ENCODE measurements around the gene TNNI3.

The TNNI3 gene

DNA sequence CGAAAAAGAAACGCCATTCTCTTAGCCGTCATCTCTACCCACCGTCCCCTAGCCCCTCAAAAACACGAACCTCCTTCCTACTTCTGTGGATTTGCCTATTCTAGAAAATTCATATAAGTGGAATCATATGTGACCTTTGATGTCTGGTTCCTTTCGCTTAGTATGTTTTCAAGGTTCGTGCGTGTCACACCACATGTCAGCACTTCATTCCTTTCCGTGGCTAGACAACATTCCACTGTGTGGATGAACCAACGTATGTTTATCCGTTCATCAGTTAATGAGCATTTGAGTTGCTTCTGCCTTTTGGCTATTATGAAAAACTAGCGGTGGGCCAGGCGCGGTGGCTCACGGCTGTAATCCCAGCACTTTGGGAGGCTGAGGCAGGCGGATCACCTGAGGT lies 26.1 kb downstream of the TNNI3 start:
- no peak overlapping the region for H3K27ac ChIP-seq
- TF ChIP-seq, protein P1, sequence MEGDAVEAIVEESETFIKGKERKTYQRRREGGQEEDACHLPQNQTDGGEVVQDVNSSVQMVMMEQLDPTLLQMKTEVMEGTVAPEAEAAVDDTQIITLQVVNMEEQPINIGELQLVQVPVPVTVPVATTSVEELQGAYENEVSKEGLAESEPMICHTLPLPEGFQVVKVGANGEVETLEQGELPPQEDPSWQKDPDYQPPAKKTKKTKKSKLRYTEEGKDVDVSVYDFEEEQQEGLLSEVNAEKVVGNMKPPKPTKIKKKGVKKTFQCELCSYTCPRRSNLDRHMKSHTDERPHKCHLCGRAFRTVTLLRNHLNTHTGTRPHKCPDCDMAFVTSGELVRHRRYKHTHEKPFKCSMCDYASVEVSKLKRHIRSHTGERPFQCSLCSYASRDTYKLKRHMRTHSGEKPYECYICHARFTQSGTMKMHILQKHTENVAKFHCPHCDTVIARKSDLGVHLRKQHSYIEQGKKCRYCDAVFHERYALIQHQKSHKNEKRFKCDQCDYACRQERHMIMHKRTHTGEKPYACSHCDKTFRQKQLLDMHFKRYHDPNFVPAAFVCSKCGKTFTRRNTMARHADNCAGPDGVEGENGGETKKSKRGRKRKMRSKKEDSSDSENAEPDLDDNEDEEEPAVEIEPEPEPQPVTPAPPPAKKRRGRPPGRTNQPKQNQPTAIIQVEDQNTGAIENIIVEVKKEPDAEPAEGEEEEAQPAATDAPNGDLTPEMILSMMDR (IDR thresholded peaks at IDR 0.05) = no peak
- TF ChIP-seq ZFX (IDR thresholded peaks at IDR 0.05; ENCODE audit: borderline replicate concordance) = no peak

DNA sequence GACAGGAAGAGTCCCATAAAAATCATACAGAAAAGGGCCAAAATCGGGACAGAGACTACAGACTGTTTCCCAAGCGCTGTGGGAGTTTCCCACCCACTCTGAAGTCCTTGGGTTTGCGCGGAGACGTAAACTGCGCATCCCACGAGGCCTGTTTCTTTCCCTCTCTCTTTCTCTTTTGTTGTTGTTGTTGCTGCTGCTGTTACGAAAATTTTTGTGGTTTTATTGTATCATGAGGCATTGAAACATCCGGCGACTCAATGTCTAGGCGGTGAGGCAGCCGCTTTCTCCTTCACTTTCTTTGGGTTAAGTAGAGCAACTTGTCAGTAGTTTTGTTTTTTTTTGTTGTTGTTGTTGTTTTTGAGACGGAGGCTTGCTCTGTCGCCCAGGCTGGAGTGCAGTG lies 38.5 kb downstream of the TNNI3 start:
- no peak overlapping the region for H3K27ac ChIP-seq
- no peak for TF ChIP-seq ZFX (IDR thresholded peaks at IDR 0.05; ENCODE audit: borderline replicate concordance)
- TF ChIP-seq, protein P1 (IDR thresholded peaks at IDR 0.05) = no peak

DNA sequence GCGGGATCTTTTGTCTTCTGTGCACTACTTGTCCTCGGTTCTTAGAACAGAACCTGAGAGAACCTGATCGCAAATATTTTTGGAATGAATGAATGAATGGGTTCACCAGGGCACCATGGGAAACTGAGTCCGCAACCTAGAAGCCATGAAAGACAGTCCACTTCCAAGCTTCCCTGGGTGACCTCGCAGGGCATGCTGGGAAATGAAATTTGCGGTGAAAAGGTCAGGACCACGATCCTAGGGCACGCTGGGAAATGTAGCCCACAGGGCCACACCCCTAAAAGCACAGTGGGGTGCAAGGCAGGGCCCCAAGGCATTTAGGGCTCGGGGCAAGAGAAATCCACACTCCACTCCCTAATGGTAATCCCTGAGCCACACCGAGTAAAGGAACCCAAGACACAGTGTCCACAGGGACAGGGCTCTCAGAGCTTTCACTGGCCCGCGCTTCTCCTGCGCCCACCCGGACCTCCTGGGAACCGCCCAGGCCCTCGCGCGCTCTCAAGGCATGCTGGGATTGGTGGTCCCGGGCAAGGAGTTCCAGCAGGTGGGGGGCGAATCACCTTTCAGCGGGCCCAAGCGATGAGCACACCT lies 39.0 kb downstream of the TNNI3 start:
- peak overlapping the region; percentile 76 for H3K27ac ChIP-seq

DNA sequence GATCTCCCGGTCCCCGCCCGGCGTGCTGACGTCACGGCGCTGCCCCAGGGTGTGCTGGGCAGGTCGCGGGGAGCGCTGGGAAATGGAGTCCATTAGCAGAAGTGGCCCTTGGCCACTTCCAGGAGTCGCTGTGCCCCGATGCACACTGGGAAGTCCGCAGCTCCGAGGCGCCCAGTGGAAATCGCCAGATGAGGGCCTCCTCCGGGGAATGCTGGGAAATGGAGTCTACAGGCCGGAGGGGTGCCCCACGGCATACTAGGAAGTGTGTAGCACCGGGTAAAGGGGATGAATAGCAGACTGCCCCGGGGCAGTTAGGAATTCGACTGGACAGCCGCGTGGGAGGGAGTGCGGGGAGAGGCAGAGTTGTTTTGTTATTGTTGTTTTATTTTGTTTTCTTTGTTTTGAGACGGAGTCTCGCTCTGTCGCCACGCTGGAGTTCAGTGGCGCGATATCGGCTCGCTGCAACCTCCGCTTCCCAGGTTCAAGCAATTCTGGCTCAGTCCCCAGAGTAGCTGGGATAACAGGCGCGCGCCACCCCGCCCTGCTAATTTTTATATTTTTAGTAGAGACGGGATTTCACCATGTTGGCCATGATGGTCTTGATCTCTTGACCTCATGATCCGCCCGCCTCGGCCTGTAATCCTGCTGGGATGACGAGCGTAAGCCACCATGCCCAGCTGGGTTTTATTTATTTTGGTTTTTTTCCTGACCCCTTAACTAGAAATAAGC lies 39.7 kb downstream of the TNNI3 start:
- TF ChIP-seq, protein P1 (IDR thresholded peaks at IDR 0.05) = no peak
- TF ChIP-seq ZFX (IDR thresholded peaks at IDR 0.05; ENCODE audit: borderline replicate concordance) = no peak
- peak overlapping the region; percentile 76 for H3K27ac ChIP-seq

More for the DNA sequence above, 39.0 kb downstream of the TNNI3 start:
- TF ChIP-seq ZFX (IDR thresholded peaks at IDR 0.05; ENCODE audit: borderline replicate concordance) = no peak
- TF ChIP-seq, protein P1 (IDR thresholded peaks at IDR 0.05) = no peak

DNA sequence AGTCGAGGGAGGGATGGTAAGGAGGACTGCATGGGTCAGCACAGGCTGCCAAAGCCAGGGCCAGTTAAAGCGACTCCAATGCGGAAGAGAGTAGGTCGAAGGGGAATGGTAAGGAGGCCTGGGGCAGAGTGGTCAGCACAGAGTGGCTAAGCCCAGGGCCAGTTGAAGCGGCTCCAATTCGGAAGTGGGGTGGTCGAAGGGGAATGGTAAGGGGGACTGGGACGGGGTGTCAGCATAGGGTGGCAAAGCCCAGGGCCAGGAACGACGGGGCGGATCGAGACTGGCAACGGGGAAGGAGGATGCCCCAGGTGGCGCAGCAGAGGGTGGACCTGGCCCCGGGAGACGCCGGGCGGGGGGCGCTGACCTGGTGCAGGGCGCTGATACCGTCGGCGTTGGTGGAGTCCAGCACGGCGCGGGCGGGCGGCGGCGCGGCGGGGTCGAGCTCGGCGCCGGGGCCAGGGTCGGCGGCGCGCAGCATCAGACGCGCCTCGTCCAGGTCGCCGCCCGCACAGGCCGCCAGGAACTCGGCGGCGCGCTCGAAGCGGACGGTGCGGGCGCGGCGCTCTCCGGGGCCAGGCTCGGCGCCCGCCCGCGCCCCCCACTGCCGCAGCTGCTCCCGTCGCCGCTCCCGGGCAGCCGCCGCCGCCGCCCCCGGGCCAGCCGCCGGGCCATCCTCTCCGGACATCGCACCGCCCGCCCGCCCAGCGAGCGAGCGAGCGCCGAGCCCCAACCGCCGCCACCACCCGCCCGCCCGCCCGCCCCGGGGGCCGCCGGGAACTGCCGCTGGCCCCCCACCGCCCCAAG lies 40.5 kb downstream of the TNNI3 start, which contains the start of gene PPP1R12C:
Gene PPP1R12C (minus strand): TSS at position 779 of the 804 bp plus-strand sequence. CDS start 94 bp downstream, at position 685.
- peak within 1 kb of the TSS; percentile 76 for H3K27ac ChIP-seq
- TF ChIP-seq ZFX (IDR thresholded peaks at IDR 0.05; ENCODE audit: borderline replicate concordance) = no peak
- TF ChIP-seq, protein P1 (IDR thresholded peaks at IDR 0.05) = no peak; the same call in 1 of the 2 replicates

DNA sequence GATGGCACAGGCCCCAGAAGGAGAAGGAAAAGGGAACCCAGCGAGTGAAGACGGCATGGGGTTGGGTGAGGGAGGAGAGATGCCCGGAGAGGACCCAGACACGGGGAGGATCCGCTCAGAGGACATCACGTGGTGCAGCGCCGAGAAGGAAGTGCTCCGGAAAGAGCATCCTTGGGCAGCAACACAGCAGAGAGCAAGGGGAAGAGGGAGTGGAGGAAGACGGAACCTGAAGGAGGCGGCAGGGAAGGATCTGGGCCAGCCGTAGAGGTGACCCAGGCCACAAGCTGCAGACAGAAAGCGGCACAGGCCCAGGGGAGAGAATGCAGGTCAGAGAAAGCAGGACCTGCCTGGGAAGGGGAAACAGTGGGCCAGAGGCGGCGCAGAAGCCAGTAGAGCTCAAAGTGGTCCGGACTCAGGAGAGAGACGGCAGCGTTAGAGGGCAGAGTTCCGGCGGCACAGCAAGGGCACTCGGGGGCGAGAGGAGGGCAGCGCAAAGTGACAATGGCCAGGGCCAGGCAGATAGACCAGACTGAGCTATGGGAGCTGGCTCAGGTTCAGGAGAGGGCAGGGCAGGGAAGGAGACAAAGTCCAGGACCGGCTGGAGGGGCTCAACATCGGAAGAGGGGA lies 41.2 kb downstream of the TNNI3 start:
- peak overlapping the region; percentile 76 for H3K27ac ChIP-seq

More for the DNA sequence above, 41.2 kb downstream of the TNNI3 start:
- TF ChIP-seq, protein P1 (IDR thresholded peaks at IDR 0.05) = no peak
- no peak for TF ChIP-seq ZFX (IDR thresholded peaks at IDR 0.05; ENCODE audit: borderline replicate concordance)
